ENCODE results near the gene RTP5.
A peak's percentile ranks its signal among the peaks of the same experiment; 100 is the strongest.
"Not testable (repeated sequence)": the region's sequence is repeated elsewhere in the genome, so short reads cannot be mapped to it uniquely, and the experiment has no call there.

Gene RTP5

GRCh38 chr2:241870611-241871537, 1.3 kb downstream of the RTP5 start:
- DNase-seq (ENCODE audit: low read depth), result peak; percentile 42

GRCh38 chr2:241871538-241872312, 2.2 kb downstream of the RTP5 start:
- no peak for DNase-seq (ENCODE audit: low read depth)

- DNase-seq (ENCODE audit: low read depth), result no peak
Measured at GRCh38 chr2:241872313-241872642, 2.7 kb downstream of the RTP5 start.

DNA sequence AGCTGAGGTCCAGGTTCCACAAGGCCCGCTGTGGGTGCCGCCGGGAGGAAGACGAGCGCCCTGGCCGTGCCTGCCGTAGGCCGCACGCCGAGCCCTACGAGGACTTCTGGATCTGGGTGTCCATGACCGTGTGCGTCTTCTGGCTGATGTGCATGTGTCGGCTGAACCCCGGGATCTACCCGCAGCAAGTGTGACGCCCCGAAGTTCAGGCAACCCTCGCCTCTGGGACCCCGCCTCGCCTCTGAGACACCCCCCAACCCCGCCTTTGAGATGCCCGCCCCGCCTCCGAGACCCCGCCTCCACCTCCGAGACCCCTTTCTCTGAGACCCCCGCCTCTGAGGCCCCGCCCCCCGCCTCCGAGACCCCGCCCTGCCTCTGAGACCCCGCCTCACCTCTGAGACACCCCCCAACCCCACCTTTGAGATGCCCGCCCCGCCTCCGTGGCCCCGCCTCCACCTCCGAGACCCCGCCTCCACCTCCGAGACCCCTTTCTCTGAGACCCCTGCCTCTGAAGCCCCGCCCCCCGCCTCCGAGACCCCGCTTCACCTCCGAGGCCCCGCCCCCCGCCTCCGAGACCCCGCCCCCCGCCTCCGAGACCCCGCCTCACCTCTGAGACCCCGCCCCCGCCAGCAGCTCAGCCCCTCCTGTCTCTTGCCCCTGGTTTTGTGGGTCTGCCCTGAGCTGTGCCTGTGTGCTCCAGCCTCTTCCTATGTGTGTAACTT, 3.7 kb downstream of the RTP5 start:
- no peak for DNase-seq (ENCODE audit: low read depth)

GRCh38 chr2:241873803-241874110, 4.2 kb downstream of the RTP5 start:
- no peak for DNase-seq (ENCODE audit: low read depth)

GRCh38 chr2:241874277-241874925, 4.9 kb downstream of the RTP5 start:
- no peak for DNase-seq (ENCODE audit: low read depth)

- DNase-seq (ENCODE audit: low read depth), result not testable (repeated sequence)
Measured at GRCh38 chr2:241875754-241876527, 6.4 kb downstream of the RTP5 start.

DNA sequence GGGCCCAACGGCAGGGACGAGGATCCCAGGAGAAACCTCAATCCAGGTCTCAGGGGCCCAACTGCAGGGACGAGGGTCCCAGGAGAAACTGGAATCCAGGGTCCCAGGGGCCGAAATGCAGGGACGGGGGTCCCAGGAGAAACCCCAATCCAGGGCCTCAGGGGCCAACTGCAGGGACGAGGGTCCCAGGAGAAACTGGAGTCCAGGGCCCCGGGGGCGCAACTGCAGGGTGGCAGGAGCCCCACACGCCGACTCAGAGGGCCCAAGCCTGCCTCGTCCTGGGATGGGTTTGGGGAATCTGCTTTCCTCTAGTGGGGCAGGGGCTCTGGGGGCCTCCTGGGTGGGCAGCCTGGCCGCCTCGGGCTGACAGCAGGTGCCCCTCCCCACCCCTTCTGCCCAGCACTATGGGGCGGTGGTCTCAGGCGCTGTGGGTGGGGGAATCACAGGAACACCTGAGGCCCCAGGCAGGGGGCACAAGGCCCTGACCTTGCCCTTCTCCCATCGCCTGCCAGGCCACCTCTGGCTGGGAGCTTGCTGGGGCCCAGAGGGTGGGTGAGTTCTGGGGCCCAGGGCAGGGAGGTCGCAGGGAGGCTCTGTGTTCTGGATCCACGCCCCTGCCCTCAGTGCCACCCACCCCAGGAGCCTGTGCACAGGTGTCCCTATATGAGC, 7.1 kb downstream of the RTP5 start:
- no peak for DNase-seq (ENCODE audit: low read depth)

DNA sequence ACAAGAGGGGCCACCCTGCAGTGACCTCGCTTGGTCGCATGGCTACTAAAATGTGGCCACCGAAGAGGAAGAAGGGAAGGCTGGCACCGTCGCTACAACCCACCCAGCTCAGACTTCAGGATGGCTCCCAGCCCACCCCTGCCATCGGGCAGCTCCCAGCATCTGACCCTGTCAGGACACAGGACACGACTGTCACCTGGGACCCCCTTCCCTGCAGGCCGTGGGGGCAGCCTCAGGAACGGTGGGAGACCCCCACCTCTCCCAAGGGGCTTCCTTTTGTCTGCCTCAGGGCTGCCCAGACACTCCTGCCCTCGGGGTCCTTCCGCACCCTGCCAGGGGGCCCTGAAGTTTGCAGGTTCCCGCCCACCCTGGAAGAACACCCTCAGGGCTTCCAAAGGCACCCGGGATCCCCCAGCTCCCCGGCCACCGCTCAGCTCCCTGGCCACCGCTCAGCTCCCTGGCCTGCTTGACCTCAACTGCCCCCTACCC, 7.7 kb downstream of the RTP5 start:
- DNase-seq (ENCODE audit: low read depth), result no peak

DNA sequence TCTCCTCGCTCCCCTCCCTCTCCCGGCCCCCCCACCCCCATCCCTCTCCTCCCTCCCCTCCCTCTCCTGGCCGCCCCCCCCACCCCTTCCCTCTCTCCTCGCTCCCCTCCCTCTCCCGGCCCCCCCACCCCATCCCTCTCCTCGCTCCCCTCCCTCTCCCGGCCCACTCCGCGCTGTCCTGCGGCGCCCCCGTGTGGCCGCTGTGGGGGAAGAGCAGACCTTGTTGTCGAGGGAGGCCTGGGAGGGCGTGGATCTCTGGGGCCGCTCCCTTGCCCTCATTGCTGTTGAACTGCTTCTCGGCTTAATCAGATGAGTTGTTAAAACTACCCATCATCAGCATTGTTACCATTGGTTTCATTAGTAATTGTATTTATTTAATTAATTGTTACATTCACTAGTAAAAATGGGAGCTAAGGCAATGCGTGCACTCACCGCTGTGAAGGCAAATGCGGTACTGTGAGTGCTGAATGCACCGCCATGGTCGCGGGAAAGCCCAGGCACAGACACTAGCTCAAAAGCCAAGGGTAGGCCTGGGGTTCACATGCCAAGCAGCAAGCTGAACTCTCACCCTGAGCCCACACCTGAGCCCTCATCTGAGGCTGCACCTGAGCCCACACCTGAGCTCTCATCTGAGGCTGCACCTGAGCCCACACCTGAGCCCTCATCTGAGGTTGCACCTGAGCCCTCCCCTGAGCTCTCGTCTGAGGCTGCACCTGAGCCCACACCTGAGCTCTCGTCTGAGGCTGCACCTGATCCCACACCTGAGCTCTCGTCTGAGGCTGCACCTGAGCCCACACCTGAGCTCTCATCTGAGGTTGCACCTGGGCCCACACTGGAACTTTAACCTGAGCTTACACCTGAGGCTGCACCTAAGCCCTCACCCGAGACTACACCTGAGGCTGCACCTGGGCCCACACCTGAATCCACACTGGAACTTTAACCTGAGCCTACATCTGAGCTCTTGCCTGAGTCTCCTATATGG, 8.8 kb downstream of the RTP5 start:
- DNase-seq (ENCODE audit: low read depth), result peak; percentile 67

DNA sequence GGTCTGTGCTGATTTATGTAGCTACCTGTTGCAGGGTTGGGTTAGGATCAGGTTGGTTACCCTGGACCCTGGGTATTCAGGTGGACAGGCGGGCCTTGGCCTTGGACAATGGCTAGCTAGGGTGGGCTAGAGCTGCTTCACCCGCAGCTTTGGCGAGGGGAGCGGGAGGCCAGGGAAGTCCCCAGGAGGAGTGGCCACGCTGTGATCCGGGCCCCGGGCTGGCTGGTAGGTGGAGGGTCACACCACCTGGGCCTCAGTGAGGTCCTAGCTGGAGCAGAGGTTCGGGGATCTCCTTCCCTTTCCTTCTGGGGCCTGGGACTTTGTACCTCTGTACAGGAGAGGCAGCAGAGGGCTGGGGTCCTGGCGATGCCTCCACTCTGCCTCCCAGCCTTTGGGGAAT, 9.8 kb downstream of the RTP5 start:
- DNase-seq (ENCODE audit: low read depth), result no peak

DNA sequence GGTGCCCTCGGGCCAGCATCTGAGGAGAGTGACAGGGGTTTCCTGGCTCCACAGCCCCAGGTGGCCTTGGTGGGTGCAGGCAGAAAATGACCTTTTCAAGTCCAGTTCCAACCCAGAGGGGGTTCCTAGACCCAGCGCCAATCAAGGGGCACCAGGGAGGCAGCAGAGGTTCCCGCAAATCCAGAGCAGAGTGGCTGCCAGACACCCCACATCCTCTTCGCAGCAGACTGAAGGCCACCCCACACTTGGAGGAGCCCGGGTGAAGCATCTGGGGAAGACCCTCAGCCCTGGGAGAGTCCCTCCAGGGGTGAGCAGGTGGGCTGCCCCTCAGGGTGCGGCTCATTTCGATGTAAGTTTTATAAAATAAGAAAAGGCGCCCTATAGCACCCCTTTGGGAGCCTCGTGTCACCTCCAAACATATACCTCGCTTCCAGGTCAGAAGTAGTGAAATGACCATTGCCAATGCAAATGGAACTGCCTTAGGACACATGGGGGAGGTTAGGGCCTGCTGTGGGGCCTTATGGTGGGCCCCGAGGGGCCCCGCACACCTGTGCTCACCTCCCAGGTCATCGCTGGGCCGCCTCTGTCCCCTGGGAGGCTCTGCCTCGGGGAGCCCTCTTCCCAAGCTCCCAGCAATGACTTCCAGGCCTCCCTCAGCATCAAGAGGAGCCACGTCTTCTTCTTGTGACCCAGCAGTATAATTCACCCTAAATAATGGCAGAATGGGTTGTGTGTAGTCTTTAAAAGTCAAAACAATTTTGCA, 11.0 kb downstream of the RTP5 start:
- DNase-seq (ENCODE audit: low read depth), result no peak

- peak; percentile 74 for DNase-seq (ENCODE audit: low read depth)
Measured at GRCh38 chr2:241882091-241882625, 12.6 kb downstream of the RTP5 start.

DNA sequence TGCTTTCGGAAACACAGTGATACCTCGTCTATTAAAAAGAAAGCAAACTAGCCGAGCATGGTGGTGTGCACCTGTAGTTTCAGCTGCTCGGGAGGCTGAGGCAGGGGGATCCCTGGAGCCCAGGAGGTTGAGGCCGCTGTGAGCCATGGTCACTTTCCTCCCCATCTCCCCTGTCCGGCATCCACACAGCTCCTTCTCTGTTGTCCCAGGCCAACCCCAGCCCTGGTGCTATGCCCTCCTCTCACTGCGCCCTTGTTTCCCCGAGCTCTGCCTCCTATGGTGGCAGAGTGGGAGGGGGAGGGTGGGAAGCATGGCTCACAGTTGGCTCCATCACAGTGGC, 15.4 kb downstream of the RTP5 start:
- DNase-seq (ENCODE audit: low read depth), result no peak

DNA sequence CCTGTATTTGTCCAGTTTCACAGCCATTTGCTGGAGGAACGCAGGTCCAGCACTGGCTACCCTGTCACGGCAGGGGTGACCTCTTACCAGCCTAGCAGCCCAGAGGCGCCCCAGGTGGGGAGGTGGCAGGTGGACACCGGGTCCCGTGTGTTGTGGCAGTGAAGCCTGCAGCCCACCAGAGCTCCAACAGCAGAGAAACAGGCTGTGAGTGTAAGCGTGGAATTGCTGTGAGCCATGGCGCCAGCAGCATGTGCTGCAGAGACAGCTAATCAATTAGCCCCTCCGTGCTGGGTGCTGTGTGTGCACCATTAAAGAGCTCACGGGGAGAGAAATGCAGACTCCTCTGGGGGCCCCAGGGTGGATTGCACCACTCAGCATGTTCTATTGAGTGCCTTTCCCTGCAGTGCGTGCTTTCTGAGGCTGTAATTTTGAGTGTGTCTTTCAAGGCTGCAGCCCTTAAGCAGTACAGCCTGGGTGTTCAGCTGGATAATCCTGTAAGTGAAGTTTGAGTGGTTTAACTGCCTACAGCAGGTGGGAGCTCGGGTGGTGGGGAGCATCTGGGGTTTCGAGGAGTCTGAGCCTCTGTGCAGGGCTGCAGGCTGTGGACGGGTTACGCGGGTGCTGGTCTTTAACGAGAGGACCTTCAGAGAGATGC, 15.9 kb downstream of the RTP5 start:
- DNase-seq (ENCODE audit: low read depth), result no peak

GRCh38 chr2:241885946-241886643, 16.6 kb downstream of the RTP5 start:
- no peak for DNase-seq (ENCODE audit: low read depth)

GRCh38 chr2:241886840-241887447, 17.4 kb downstream of the RTP5 start:
- no peak for DNase-seq (ENCODE audit: low read depth)
